A673 (cell line): Measurements from ENCODE around the gene HNF1B. TPM values are rescaled to one million over a fixed set of nuclear protein-coding genes. Genes with fewer than 3 reads are reported as not detected.

Experiments
- BruUV-seq: library from RNA; stranded (reverse); fragments of 400-500 nt; replicated peaks from 2 replicates; lab custom pipeline; 2021; lab: Mats Ljungman, UMichigan
- CTCF ChIA-PET: fragments of 300-600 bp; sonication (Branson Sonifier 250); formaldehyde crosslinking; loops from one replicate; lab custom pipeline; 2022; ENCODE audit warnings: antibody characterized with exemption; lab: Charles Lee
- POLR2A ChIA-PET: fragments of 300-600 bp; sonication (Branson Sonifier 250); formaldehyde crosslinking; loops from one replicate; lab custom pipeline; 2022; ENCODE audit warnings: antibody characterized with exemption; ENCODE audit not compliant: low non-redundant PET; lab: Charles Lee
- DNase-seq: peaks from one replicate; pipeline ENCODE4 v3.0.0-alpha.2; 2015; ENCODE audit warnings: low spot score
- H3K27ac ChIP-seq: fragments of 200-600 bp; sonication (generic); 2 replicates; pipeline ENCODE4 v1.5.1; 2016; ENCODE audit warnings: mixed run types, low read depth, mild to moderate bottlenecking, mixed read lengths, antibody characterized with exemption, low read length; ENCODE audit not compliant: poor library complexity, severe bottlenecking
- H3K27me3 ChIP-seq: fragments of 200-600 bp; sonication (generic); replicated peaks from 2 replicates; pipeline ENCODE4 v1.6.1; 2017; ENCODE audit warnings: mixed run types, low read depth, mild to moderate bottlenecking, mixed read lengths, antibody characterized with exemption, low read length; ENCODE audit not compliant: insufficient read depth, poor library complexity
- H3K36me3 ChIP-seq: fragments of 200-600 bp; sonication (generic); 2 replicates; pipeline ENCODE4 v1.6.1; 2016; ENCODE audit warnings: mixed run types, mild to moderate bottlenecking, mixed read lengths, antibody characterized with exemption, low read length; ENCODE audit not compliant: insufficient read depth, poor library complexity, severe bottlenecking
- H3K4me1 ChIP-seq: fragments of 200-600 bp; sonication (generic); 2 replicates; pipeline ENCODE4 v1.6.1; 2017; ENCODE audit warnings: mixed run types, mild to moderate bottlenecking, mixed read lengths, antibody characterized with exemption, low read length; ENCODE audit not compliant: insufficient read depth, poor library complexity, severe bottlenecking
- H3K4me3 ChIP-seq: fragments of 200-600 bp; sonication (generic); 2 replicates; pipeline ENCODE4 v1.5.1; 2016; ENCODE audit warnings: low read depth, mixed run types, mild to moderate bottlenecking, mixed read lengths, low read length; ENCODE audit not compliant: poor library complexity, severe bottlenecking
- H3K9me3 ChIP-seq: fragments of 200-600 bp; sonication (generic); 2 replicates; pipeline ENCODE4 v1.6.1; 2016; ENCODE audit warnings: mixed run types, low read depth, mild to moderate bottlenecking, mixed read lengths, antibody characterized with exemption, low read length; ENCODE audit not compliant: poor library complexity, severe bottlenecking
- CTCF ChIP-seq: fragments of 300-800, 200-600 bp; sonication (generic); conservative IDR thresholded peaks from 2 replicates; pipeline ENCODE4 v1.5.1; 2017; ENCODE audit warnings: low read depth, mild to moderate bottlenecking, antibody characterized with exemption, low read length, moderate library complexity, mixed read lengths
- EZH2 ChIP-seq: fragments of 200-600 bp; sonication (generic); IDR thresholded peaks from 2 replicates; pipeline ENCODE4 v1.6.1; 2017; ENCODE audit warnings: borderline replicate concordance, low read depth, mild to moderate bottlenecking, mixed read lengths, antibody characterized with exemption, low read length; ENCODE audit not compliant: poor library complexity, severe bottlenecking
- intact Hi-C: fragments of 100-400 bp; cut with micrococcal nuclease; formaldehyde crosslinking; loops from one replicate; pipeline ENCODE4 v1.10.0; 2022; ENCODE audit not compliant: unreplicated experiment
- total RNA-seq: library from RNA; stranded (reverse); gene quantifications from 2 replicates; pipeline ENCODE4 v1.2.3, GENCODE V29; 2021

HNF1B gene
- total RNA-seq, 1 experiment from 2014 or later: not detected

- Histone ChIP-seq H3K27me3 (no peaks in the 10 kb centered on the region), H3K9me3 (no peaks in the 10 kb centered on the region), H3K4me1 (no peaks in the 10 kb centered on the region), H3K27ac (no peak overlapping the region), H3K36me3 (no peaks in the 10 kb centered on the region), H3K4me3 (no peak overlapping the region)
- ChIA-PET CTCF (no interaction called here), POLR2A (no interaction called here)
- BruUV-seq: no TSS peak
- peak; percentile 27 for DNase-seq
- intact Hi-C loops: no loop called here
- TF ChIP-seq EZH2 (no peak), CTCF (peak; percentile 53)
Observed at GRCh38 chr17:37791447-37792399, 46.9 kb upstream of the HNF1B start.

DNA sequence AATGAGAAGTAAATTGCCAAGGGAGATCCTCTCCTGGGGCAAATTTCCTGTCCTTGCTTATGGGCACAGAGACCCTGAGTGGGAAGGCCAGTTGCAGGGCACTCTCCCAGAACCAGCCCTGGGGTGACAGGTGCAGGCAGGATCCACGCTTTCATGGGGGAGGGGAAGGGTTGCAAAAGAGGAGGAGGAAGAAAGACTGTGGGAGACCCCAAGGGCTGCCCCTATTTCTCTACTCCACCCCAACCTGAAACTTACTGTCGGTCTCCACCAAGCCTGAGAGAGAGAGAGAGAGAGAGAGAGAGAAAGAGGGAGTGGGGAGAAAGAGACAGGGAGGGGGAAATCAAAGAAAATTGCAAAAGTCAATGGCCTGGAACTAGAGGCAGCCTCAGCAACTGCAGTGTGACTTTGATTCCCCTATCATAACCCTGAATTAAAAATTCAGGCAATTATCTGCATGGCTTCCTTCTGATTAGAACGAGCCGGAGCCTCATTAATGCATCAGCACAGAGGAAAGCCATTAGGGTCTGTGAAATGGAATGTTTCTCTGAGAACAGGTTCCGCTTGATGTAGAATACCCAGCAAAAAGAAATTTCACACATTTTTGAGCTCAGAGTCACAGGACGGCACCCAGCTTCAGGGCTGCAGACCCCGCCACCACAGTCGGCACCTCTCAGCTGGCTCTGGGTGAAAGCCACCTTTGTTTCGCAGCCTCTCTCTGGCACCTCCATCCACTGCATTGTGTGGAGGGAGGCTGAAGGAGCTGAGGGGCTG is 45.1 kb upstream of the HNF1B start:
- no TSS peak for BruUV-seq
- POLR2A ChIA-PET: no interaction called here
- Histone ChIP-seq H3K9me3 (no peaks in the 10 kb centered on the region), H3K4me1 (no peaks in the 10 kb centered on the region), H3K36me3 (no peaks in the 10 kb centered on the region), H3K4me3 (no peak overlapping the region), H3K27ac (no peak overlapping the region), H3K27me3 (no peaks in the 10 kb centered on the region)
- no peak for TF ChIP-seq EZH2
- no peak for TF ChIP-seq CTCF
- DNase-seq: peak; percentile 35
- intact Hi-C loops: no loop called here
- CTCF ChIA-PET: no interaction called here

DNA sequence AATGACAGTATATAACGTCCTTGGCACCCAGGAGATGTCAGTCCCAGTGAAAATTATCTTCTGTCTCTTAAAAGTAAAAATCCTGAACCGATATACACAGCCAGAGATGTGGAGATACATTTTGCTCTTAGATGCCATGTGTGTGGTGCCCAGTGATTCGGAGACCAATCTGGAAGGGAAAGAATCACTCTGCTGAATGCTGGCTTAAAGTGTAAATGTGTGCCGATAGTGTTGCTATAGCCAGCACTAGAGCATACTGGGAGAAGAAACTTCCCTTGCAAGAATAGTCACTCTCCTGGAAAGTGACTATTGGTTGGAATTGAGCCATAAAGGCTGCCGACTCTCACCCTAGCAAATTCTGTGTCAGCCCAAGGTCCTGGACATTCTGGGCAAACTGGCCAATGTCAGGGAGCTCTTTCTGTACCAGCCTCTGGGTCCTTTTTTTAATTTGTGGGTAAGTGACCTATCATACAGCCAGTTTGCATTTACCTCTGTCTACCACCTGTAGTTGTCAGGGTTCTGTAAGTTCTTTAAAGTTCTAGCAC is 44.2 kb upstream of the HNF1B start:
- ChIA-PET CTCF (no interaction called here), POLR2A (no interaction called here)
- no peak for DNase-seq
- H3K9me3 ChIP-seq: no peaks in the 10 kb centered on the region
- TF ChIP-seq CTCF: no peak
- TF ChIP-seq EZH2: no peak
- no TSS peak for BruUV-seq
- no peaks in the 10 kb centered on the region for H3K36me3 ChIP-seq
- intact Hi-C loops: no loop called here
- no peaks in the 10 kb centered on the region for H3K4me1 ChIP-seq
- no peak overlapping the region for H3K4me3 ChIP-seq
- no peak overlapping the region for H3K27ac ChIP-seq
- H3K27me3 ChIP-seq: no peaks in the 10 kb centered on the region
